ENCODE measurements around the gene OSBPL10. TPM values are rescaled to one million over a fixed set of nuclear protein-coding genes. Genes with fewer than 3 reads are reported as not detected.

The OSBPL10 gene
- total and polyA plus RNA-seq, 2 of the 4 experiments (the other 2 are of a cell fraction), result 9.5 to 10.1 TPM

GRCh38 chr3:31868236-31868635 lies 112.8 kb downstream of the OSBPL10 start:
- H3K4me2 ChIP-seq (ENCODE audit: low read depth, low read length), result no peak overlapping the region
- no peak overlapping the region for H3K4ac ChIP-seq (ENCODE audit: low read depth, low read length)
- ATAC-seq (ENCODE audit: low read depth) (no peak), DNase-seq (no peak)
- CTCF ChIA-PET, result no interaction called here
- dilution Hi-C loops (cut with HindIII; ENCODE audit: low sequenced_read_pairs, unreplicated experiment), result no loop called here
- H4K20me1 ChIP-seq (ENCODE audit: insufficient read depth, low read length), result no peaks in the 10 kb centered on the region
- in situ Hi-C loops (cut with MboI; ENCODE audit: low sequenced_read_pairs), result no loop called here
- H3K9me3 ChIP-seq (ENCODE audit: control insufficient read depth, insufficient read depth, low read length), result no peaks in the 10 kb centered on the region
- H4K8ac ChIP-seq (ENCODE audit: low read depth in 2 of 2, low read length in 2 of 2), result no peak overlapping the region
- H3K14ac ChIP-seq (replicated peaks; ENCODE audit: low read depth, low read length), result no peak overlapping the region
- H3K27ac ChIP-seq (ENCODE audit: insufficient read depth, low read length), result no peak overlapping the region
- no peak overlapping the region for H2BK20ac ChIP-seq (ENCODE audit: low read depth, low read length)
- H2AFZ ChIP-seq (replicated peaks; ENCODE audit: low read length, poor library complexity), result no peak overlapping the region
- no peaks in the 10 kb centered on the region for H3K36me3 ChIP-seq (ENCODE audit: control insufficient read depth, insufficient read depth, low read length)
- peaks cover 5% of the 10 kb centered on the region; the same call in 1 of the 2 replicates for H3K9me1 ChIP-seq (ENCODE audit: insufficient read depth, low read length)
- no peak overlapping the region for H2AK9ac ChIP-seq (replicated peaks; ENCODE audit: low read depth, low read length, poor library complexity)
- no peak overlapping the region for H3K4me3 ChIP-seq (ENCODE audit: insufficient read depth, low read depth, low read length)
- BruUV-seq (replicated peaks), result no TSS peak
- H3K79me1 ChIP-seq (ENCODE audit: low read depth in 1 of 2, low read length in 2 of 2), result no peaks in the 10 kb centered on the region; a peak in 1 of 4 replicates
- no peak overlapping the region for H4K5ac ChIP-seq (ENCODE audit: low read depth, low read length)
- no peak overlapping the region for H3K18ac ChIP-seq (ENCODE audit: low read depth, low read length)
- TF ChIP-seq FOS (IDR thresholded peaks at IDR 0.05; ENCODE audit: low read depth, low read length) (no peak), MXI1 (IDR thresholded peaks at IDR 0.05; ENCODE audit: borderline replicate concordance, low read depth, low read length) (no peak), MAZ (IDR thresholded peaks at IDR 0.05; ENCODE audit: borderline replicate concordance, low read depth, low read length) (no peak), POLR2A (IDR thresholded peaks at IDR 0.05; ENCODE audit: low read depth, low read length) (no peak), CHD1 (IDR thresholded peaks at IDR 0.05; ENCODE audit: low read depth, low read length) (no peak), CTCF (conservative IDR thresholded peaks at IDR 0.05; ENCODE audit: low read depth, low read length) (no peak), RAD21 (IDR thresholded peaks at IDR 0.05; ENCODE audit: low read length) (no peak)
- TF ChIP-seq, protein P1, sequence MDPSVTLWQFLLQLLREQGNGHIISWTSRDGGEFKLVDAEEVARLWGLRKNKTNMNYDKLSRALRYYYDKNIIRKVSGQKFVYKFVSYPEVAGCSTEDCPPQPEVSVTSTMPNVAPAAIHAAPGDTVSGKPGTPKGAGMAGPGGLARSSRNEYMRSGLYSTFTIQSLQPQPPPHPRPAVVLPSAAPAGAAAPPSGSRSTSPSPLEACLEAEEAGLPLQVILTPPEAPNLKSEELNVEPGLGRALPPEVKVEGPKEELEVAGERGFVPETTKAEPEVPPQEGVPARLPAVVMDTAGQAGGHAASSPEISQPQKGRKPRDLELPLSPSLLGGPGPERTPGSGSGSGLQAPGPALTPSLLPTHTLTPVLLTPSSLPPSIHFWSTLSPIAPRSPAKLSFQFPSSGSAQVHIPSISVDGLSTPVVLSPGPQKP (IDR thresholded peaks at IDR 0.05; ENCODE audit: borderline replicate concordance, low read depth, low read length), result no peak
- H2AK5ac ChIP-seq (ENCODE audit: low read depth, low read length), result no peak overlapping the region
- intact Hi-C loops (cut with micrococcal nuclease), result no loop called here
- H4K91ac ChIP-seq (ENCODE audit: insufficient read depth, low read depth, low read length), result no peak overlapping the region
- POLR2A ChIA-PET (ENCODE audit: unreplicated experiment), result no interaction called here
- no peak overlapping the region for H3K56ac ChIP-seq (ENCODE audit: extremely low read depth, insufficient read depth, low read length)
- H2BK120ac ChIP-seq (ENCODE audit: low read depth, low read length), result no peak overlapping the region
- no peak overlapping the region for H2BK5ac ChIP-seq (ENCODE audit: low read depth, low read length, poor library complexity, severe bottlenecking)
- no peak overlapping the region for H2BK15ac ChIP-seq (ENCODE audit: low read depth, low read length)
- no peaks in the 10 kb centered on the region for H3K4me1 ChIP-seq (ENCODE audit: control insufficient read depth, insufficient read depth, low read length)
- no CpG with 5 or more reads among the region's 5 CpGs for WGBS, 2 experiments (ENCODE audit: extremely low coverage in 2 of 2, insufficient read length in 1 of 2)
- no peaks in the 10 kb centered on the region for H3K27me3 ChIP-seq (ENCODE audit: control insufficient read depth, insufficient read depth, low read length)
- H3K23ac ChIP-seq (ENCODE audit: low read depth, low read length), result no peak overlapping the region
- no peak overlapping the region for H3K9ac ChIP-seq (ENCODE audit: low read depth, low read length)
